Fibroblast of villous mesenchyme (primary cell): ENCODE results near the gene SLC25A45. TPM values are rescaled to one million over a fixed set of nuclear protein-coding genes. Genes with fewer than 3 reads are reported as not detected.

Source experiments
- DNase-seq: peaks from one replicate; pipeline ENCODE4 v3.0.0-alpha.2; 2010; ENCODE audit warnings: low read depth
- H3K4me3 ChIP-seq: 2 replicates; pipeline ENCODE4 v1.5.1; 2011; ENCODE audit warnings: low read depth, mild to moderate bottlenecking, low read length
- total RNA-seq: library from RNA; depleted of rRNA; stranded (reverse); fragments of >200 nt; gene quantifications from 2 replicates; pipeline ENCODE4 v1.2.3, GENCODE V29; 2012
- TF ChIP-seq, protein P1 (sequence below): IDR thresholded peaks from 2 replicates; pipeline ENCODE4 v1.5.1; 2012; ENCODE audit warnings: low read depth, mild to moderate bottlenecking, low read length; ENCODE audit not compliant: insufficient read depth

SLC25A45 gene
- total RNA-seq, 1 donor, result 1.7 TPM

DNA sequence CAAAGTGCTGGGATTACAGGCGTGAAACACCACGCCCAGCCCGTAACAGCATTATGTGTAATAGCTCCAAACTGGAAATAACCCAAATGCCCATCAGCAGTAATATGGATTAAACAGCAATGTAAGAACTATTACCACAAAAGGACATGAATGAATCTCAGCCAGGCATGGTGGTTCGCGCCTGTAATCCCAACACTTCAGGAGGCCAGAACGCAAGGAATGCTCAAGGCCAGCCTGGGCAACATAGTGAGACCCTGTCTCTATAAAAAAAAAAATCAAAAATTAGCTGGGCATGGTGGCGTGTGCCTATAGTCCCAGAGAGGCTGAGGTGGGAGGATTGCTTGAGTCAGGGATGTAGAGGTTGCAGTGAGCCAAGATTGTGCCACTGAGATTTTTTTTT is 51.9 kb downstream of the SLC25A45 start:
- no peak overlapping the region for H3K4me3 ChIP-seq
- DNase-seq, result no peak
- TF ChIP-seq, protein P1, sequence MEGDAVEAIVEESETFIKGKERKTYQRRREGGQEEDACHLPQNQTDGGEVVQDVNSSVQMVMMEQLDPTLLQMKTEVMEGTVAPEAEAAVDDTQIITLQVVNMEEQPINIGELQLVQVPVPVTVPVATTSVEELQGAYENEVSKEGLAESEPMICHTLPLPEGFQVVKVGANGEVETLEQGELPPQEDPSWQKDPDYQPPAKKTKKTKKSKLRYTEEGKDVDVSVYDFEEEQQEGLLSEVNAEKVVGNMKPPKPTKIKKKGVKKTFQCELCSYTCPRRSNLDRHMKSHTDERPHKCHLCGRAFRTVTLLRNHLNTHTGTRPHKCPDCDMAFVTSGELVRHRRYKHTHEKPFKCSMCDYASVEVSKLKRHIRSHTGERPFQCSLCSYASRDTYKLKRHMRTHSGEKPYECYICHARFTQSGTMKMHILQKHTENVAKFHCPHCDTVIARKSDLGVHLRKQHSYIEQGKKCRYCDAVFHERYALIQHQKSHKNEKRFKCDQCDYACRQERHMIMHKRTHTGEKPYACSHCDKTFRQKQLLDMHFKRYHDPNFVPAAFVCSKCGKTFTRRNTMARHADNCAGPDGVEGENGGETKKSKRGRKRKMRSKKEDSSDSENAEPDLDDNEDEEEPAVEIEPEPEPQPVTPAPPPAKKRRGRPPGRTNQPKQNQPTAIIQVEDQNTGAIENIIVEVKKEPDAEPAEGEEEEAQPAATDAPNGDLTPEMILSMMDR, result no peak

DNA sequence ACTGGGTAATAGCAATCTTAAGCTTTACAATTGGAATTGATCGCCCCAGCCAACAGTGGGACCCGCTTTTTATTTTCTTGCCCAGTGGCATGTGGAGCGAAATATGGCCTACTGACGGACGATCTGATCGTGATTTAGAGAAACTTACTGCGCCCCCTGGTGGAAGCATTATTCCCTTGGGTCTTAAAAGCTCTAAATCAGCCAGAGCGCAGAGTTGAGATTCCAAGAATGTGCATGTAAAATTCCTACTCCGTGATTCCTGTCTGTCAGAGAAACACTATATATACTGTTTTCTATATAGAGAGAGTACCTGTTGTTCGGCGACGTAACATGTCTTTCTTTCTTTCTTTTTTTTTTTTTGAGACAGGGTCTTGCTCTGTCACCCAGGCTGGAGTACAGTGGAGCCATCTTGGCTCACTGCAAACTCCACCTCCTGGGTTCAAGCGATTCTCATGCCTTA is 52.5 kb downstream of the SLC25A45 start:
- TF ChIP-seq, protein P1, result peak; percentile 70
- peak; percentile 95 for DNase-seq
- no peak overlapping the region for H3K4me3 ChIP-seq

DNA sequence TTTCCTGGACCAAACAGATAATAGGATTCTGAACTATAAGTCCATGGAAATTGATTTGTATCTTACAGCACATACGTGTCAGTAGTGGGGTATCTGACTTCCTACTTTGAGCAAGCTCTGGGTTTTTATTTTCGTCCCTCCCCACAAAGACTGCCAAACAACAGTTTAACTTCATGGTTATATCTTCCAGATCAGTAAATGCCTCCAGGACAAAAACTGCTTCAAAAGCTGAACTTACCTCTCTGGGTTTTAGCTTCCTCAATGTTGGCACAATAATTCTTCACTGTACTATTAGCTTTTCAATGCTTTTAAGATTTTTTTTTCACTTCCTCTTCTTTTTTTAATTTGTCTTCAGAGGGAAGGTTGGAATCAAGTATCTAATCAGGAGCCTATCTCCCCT is 53.0 kb downstream of the SLC25A45 start:
- H3K4me3 ChIP-seq, result no peak overlapping the region
- no peak for DNase-seq
- TF ChIP-seq, protein P1, result no peak

- no peak for DNase-seq
- H3K4me3 ChIP-seq, result no peak overlapping the region
- TF ChIP-seq, protein P1, result no peak
These were observed 55.4 kb downstream of the SLC25A45 start for GRCh38 chr11:65327021-65327420.

DNA sequence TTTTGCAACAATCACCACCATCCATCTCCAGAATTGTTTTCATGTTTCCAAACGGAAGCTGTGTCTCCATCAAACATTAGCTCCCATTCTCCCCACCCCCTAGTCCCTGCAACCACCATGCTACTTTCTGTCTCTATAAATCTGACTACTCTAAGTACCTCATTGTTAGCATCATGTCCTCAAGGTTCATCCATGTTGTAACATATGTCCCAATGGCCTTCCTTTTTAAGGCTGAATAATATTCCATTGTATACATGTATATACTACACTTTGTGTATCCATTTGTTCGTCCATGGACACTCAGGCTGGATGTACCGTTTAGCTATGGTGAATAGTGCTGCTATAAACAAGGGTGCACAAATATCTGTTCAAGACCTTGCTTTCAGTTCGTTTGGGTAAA is 57.0 kb downstream of the SLC25A45 start:
- H3K4me3 ChIP-seq, result no peak overlapping the region
- TF ChIP-seq, protein P1, result no peak
- DNase-seq, result no peak

Other genes with a start within 250 kb of the SLC25A45 start
- 13.0 and 13.5 TPM in 2 replicates for gene SYVN1, start 248.1 kb downstream of the SLC25A45 start, total RNA-seq
- not detected in 2 replicates for gene SPDYC, start 212.4 kb downstream of the SLC25A45 start, total RNA-seq
- gene CAPN1, start 200.7 kb downstream of the SLC25A45 start, total RNA-seq, result 123 and 133 TPM in 2 replicates
- gene POLA2, start 120.7 kb downstream of the SLC25A45 start, total RNA-seq, result 7.1 and 12.1 TPM in 2 replicates
- 21.3 and 32.8 TPM in 2 replicates for gene CDC42EP2, start 67.8 kb downstream of the SLC25A45 start, total RNA-seq
- 47.0 and 60.9 TPM in 2 replicates for gene DPF2, start 48.8 kb downstream of the SLC25A45 start, total RNA-seq
- under 0.01 TPM in 1 of 2 replicates, not detected in the other for gene TIGD3, start 27.9 kb downstream of the SLC25A45 start, total RNA-seq
- 44.5 and 60.6 TPM in 2 replicates for gene FRMD8, start 4.0 kb upstream of the SLC25A45 start, total RNA-seq
- 413 and 487 TPM in 2 replicates for gene NEAT1, start 40.2 kb upstream of the SLC25A45 start, total RNA-seq
- gene MALAT1, start 116.4 kb upstream of the SLC25A45 start, total RNA-seq, result 12,351 and 16,563 TPM in 2 replicates
- 125 and 135 TPM in 2 replicates for gene SCYL1, start 142.4 kb upstream of the SLC25A45 start, total RNA-seq
- 23.7 and 24.2 TPM in 2 replicates for gene LTBP3, start 175.7 kb upstream of the SLC25A45 start, total RNA-seq
- gene ZNRD2, start 187.8 kb upstream of the SLC25A45 start, total RNA-seq, result 31.1 and 49.6 TPM in 2 replicates
- 19.0 and 27.4 TPM in 2 replicates for gene FAM89B, start 189.9 kb upstream of the SLC25A45 start, total RNA-seq
- 33.7 and 47.7 TPM in 2 replicates for gene EHBP1L1, start 193.4 kb upstream of the SLC25A45 start, total RNA-seq
- under 0.01 TPM in 1 of 2 replicates, not detected in the other for gene KCNK7, start 213.2 kb upstream of the SLC25A45 start, total RNA-seq
- gene MAP3K11, start 231.6 kb upstream of the SLC25A45 start, total RNA-seq, result 28.9 and 29.3 TPM in 2 replicates
- gene PCNX3, start 233.1 kb upstream of the SLC25A45 start, total RNA-seq, result 32.4 and 33.5 TPM in 2 replicates